ENCODE data around the gene SLC25A21.
A peak's percentile ranks its signal among the peaks of the same experiment; 100 is the strongest.

The SLC25A21 gene

DNA sequence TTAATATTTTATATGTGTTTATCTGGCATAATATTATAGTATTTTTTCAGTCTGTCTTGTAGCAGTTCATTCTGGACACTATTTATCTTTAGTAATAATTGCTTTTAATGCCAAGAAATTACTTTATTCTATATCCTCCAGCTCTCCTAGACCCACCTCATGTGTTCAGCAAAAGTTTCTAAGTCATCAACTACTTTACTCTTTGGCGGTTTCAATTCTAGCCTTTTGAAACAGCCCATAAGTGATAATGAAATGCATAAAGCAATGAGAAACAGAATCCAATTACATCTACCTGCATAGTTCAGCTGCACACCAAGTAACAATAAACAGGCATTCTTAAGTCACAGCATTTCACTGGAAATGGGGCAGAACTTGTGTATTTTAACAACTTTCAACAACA is 225.5 kb downstream of the SLC25A21 start:
- in situ Hi-C loops (cut with MboI; ENCODE audit: low pct_unique_long_range_greater_than_20kb, low sequenced_read_pairs, unreplicated experiment) = loop anchor here (25.0 kb wide), 1 partner anchor 385 kb away; no protein-coding TSS in a partner anchor
- TF ChIP-seq, protein P1, sequence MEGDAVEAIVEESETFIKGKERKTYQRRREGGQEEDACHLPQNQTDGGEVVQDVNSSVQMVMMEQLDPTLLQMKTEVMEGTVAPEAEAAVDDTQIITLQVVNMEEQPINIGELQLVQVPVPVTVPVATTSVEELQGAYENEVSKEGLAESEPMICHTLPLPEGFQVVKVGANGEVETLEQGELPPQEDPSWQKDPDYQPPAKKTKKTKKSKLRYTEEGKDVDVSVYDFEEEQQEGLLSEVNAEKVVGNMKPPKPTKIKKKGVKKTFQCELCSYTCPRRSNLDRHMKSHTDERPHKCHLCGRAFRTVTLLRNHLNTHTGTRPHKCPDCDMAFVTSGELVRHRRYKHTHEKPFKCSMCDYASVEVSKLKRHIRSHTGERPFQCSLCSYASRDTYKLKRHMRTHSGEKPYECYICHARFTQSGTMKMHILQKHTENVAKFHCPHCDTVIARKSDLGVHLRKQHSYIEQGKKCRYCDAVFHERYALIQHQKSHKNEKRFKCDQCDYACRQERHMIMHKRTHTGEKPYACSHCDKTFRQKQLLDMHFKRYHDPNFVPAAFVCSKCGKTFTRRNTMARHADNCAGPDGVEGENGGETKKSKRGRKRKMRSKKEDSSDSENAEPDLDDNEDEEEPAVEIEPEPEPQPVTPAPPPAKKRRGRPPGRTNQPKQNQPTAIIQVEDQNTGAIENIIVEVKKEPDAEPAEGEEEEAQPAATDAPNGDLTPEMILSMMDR (IDR thresholded peaks at IDR 0.05; ENCODE audit: extremely low read depth, insufficient read depth, missing control alignments) = no peak
- DNase-seq (ENCODE audit: low spot score) = no peak

DNA sequence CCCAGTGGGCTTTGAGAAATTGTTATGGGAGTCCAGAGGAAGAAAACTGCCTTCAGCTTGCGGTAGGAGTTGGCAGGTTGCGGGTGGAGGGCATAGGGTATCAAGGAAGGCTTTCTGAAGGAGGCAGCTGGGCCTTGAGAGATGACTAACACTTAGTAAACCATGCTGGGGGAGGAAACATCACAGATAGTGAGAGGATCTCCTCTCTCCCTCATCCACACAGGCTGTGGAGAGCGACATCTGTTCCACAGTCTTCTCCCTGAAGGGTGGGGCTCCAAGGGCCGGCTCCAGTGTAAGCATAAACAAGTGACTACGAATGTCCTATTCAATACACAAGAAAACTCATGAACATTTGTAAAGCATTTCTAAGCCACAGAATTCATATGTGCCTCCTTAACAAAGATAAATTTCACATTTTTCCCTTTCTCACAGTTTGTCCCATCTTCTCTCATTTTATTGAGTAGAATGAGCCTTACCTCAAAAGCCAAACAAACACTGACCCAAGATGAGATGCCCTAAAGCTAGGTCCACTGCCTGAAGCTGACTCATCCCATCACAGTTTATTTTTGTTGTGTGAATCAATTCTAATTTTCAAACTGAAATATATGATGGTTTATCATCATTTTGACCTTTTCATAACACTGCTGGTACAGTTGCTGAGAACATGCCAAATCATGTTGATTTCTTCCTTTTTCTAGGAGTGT is 227.9 kb downstream of the SLC25A21 start:
- in situ Hi-C loops (cut with MboI; ENCODE audit: low pct_unique_long_range_greater_than_20kb, low sequenced_read_pairs, unreplicated experiment) = loop anchor here (25.0 kb wide), 1 partner anchor 382 kb away; no protein-coding TSS in a partner anchor
- DNase-seq (ENCODE audit: low spot score) = no peak
- TF ChIP-seq, protein P1 (IDR thresholded peaks at IDR 0.05; ENCODE audit: extremely low read depth, insufficient read depth, missing control alignments) = no peak

DNA sequence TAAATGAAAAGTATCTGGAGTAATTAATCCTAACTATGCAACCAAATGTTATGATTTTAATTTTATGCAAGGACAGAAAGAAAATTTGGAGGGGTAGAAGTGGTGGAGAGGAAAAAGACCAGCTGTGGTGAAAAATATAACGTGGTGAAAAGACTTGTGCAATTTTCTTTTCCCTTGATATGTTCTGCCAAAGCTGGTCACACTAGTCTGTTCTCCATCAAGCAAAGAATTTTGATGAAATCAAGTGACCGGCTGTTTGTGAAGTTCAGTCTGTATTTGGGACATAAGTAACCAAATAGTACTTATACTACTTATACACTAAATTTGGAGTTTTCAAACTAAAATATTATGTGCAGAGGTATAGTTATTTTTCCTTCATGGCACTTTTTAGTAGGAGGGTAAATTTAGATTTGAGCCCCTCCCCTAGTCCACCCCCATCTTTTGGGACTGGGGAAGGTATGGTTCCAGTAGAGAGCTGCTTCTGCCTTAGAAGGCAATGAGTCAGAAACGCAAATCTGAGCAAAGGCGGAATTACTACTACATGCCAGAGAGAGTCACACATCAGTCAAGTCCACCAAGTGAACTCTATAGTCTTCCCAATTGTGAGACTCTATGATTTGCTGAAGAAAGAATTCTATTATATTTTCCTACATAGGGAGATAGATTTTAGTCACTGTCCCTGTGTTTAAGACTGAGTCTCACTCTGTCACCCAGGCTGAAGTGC is 229.7 kb downstream of the SLC25A21 start:
- TF ChIP-seq, protein P1 (IDR thresholded peaks at IDR 0.05; ENCODE audit: extremely low read depth, insufficient read depth, missing control alignments) = no peak
- in situ Hi-C loops (cut with MboI; ENCODE audit: low pct_unique_long_range_greater_than_20kb, low sequenced_read_pairs, unreplicated experiment) = loop anchor here (25.0 kb wide), 1 partner anchor 380 kb away; no protein-coding TSS in a partner anchor
- DNase-seq (ENCODE audit: low spot score) = no peak

DNA sequence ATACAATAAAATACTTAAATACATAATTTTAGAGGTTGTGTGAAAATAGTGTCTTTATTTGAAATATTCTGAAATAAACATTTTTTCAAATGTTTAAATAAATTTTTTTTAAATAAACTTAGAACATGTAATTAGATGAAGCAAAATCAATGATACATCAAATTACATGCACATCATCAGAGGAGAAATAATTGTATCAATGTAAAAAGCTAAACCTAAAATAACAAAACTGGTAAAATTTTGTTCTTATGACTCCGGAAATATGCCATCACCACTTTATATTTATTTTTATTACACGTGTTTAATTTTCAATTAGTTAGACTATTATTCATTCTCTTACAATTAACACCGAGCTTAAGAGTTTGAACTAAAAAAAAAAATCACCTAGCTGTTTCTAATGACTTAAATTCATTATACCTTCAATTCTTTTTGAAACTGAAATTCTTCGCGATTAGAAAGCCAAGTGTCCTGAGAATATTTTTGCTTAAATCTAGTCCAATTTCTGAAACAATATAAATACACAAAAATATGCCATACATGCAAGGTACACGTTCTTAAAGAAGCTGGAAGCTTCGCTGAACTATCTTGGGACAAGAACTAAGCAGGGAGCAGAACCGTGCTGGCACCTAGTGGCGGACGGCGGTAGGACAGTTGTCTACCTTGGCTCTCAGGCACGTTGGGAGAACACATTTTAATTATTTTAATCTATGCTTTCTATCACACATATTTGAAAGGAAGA is 230.5 kb downstream of the SLC25A21 start:
- TF ChIP-seq, protein P1 (IDR thresholded peaks at IDR 0.05; ENCODE audit: extremely low read depth, insufficient read depth, missing control alignments) = peak; percentile 95
- peak; percentile 26 for DNase-seq (ENCODE audit: low spot score)
- in situ Hi-C loops (cut with MboI; ENCODE audit: low pct_unique_long_range_greater_than_20kb, low sequenced_read_pairs, unreplicated experiment) = loop anchor here (25.0 kb wide), 1 partner anchor 380 kb away; no protein-coding TSS in a partner anchor

DNA sequence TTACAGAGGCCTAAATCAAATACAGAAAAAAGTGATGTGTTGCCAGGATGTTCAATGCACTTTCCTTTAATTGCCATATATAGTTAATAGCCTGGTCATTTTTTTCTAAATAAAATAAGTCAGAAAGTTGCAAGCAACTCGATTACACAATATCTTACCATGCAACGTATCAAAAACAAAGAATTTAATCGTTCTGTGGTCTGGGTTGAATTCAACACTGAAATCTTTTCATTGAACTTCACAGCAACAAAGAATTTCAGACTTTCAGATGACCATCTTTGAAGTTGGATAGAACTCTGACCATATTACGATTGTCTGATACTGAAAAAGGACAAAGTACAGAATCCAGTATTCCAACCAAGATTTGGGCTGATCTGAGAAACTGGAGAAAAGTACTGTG is 231.9 kb downstream of the SLC25A21 start:
- in situ Hi-C loops (cut with MboI; ENCODE audit: low pct_unique_long_range_greater_than_20kb, low sequenced_read_pairs, unreplicated experiment) = loop anchor here (25.0 kb wide), 1 partner anchor 378 kb away; no protein-coding TSS in a partner anchor

More for the DNA sequence above, 231.9 kb downstream of the SLC25A21 start:
- TF ChIP-seq, protein P1 (IDR thresholded peaks at IDR 0.05; ENCODE audit: extremely low read depth, insufficient read depth, missing control alignments) = no peak
- no peak for DNase-seq (ENCODE audit: low spot score)
